Endothelial cell of umbilical vein (primary cell): ENCODE data around the gene AKAP8L. TPM values are rescaled to one million over a fixed set of nuclear protein-coding genes. Genes with fewer than 3 reads are reported as not detected.

Source experiments
- BruUV-seq: library from RNA; stranded (reverse); fragments of 400-500 nt; replicated peaks from 2 replicates; lab custom pipeline; 2021; lab: Mats Ljungman, UMichigan
- CTCF ChIA-PET: fragments of 300-600, 350-600 bp; sonication (Branson Sonifier 250); formaldehyde crosslinking; loops from one replicate; lab custom pipeline; 2021; ENCODE audit warnings: antibody characterized with exemption, inconsistent platforms; lab: Charles Lee
- POLR2A ChIA-PET: fragments of 300-600, 350-600 bp; sonication (Branson Sonifier 250); formaldehyde crosslinking; loops from one replicate; lab custom pipeline; 2021; ENCODE audit warnings: antibody characterized with exemption, inconsistent platforms; lab: Charles Lee
- DNase-seq: peaks from one replicate; pipeline ENCODE4 v3.0.0-alpha.2; 2011; ENCODE audit warnings: low read depth, low spot score
- FAIRE-seq: peaks from 2 replicates; lab custom pipeline; 2011; peaks lifted over from hg19 to GRCh38; lab: Jason Lieb, UNC
- H2AFZ ChIP-seq: 2 replicates; pipeline ENCODE4 v1.6.0; 2012; ENCODE audit warnings: low read depth, low read length, control low read depth, inconsistent platforms
- H3K27ac ChIP-seq: 2 replicates; pipeline ENCODE4 v1.5.1; 2011; ENCODE audit warnings: low read depth, mild to moderate bottlenecking, control low read depth, low read length, moderate library complexity; ENCODE audit not compliant: insufficient read depth
- H3K27me3 ChIP-seq, 2 experiments: 2 replicates each; pipeline versions ENCODE4 v1.6.0 to v1.6.1; 2011; ENCODE audit warnings: low read length in 2 of 2, mixed read lengths in 1 of 2; ENCODE audit not compliant: control insufficient read depth in 2 of 2, insufficient read depth in 2 of 2
- H3K36me3 ChIP-seq, 2 experiments: 2 replicates in 1 of 2; 3 replicates in 1 of 2; pipeline ENCODE4 v1.5.1; 2011; ENCODE audit warnings: low read length in 2 of 2, mild to moderate bottlenecking in 1 of 2, moderate library complexity in 1 of 2; ENCODE audit not compliant: control insufficient read depth in 2 of 2, insufficient read depth in 2 of 2; ENCODE audit errors: extremely low read depth in 1 of 2
- H3K4me1 ChIP-seq: 3 replicates; pipeline ENCODE4 v1.5.1; 2011; ENCODE audit warnings: mild to moderate bottlenecking, low read length; ENCODE audit not compliant: control insufficient read depth, insufficient read depth; ENCODE audit errors: extremely low read depth
- H3K4me2 ChIP-seq: 2 replicates; pipeline ENCODE4 v1.6.1; 2011; ENCODE audit warnings: low read length, control low read depth, mixed read lengths; ENCODE audit not compliant: insufficient read depth
- H3K4me3 ChIP-seq, 3 experiments: fragments of 200-600 bp in 1 of 3; sonication (generic), shearing (Covaris generic) in 1 of 3; replicated peaks in 1 of 3; 2 replicates each; pipeline ENCODE4 v1.5.1; 2011 to 2016; ENCODE audit warnings: control low read depth in 3 of 3, low read length in 3 of 3, mild to moderate bottlenecking in 2 of 3, inconsistent platforms in 1 of 3, low read depth in 1 of 3, moderate library complexity in 1 of 3; ENCODE audit not compliant: insufficient read depth in 1 of 3
- H3K79me2 ChIP-seq: 2 replicates; pipeline ENCODE4 v1.6.0; 2012; ENCODE audit warnings: low read length, inconsistent platforms; ENCODE audit not compliant: control insufficient read depth, insufficient read depth
- H3K9ac ChIP-seq: replicated peaks from 2 replicates; pipeline ENCODE3; 2011; ENCODE audit warnings: low read length, control low read depth; ENCODE audit not compliant: insufficient read depth; ENCODE audit errors: extremely low read depth
- H3K9me1 ChIP-seq: replicated peaks from 3 replicates; pipeline ENCODE4 v1.6.0; 2011; ENCODE audit warnings: mild to moderate bottlenecking, low read length; ENCODE audit not compliant: control insufficient read depth, insufficient read depth; ENCODE audit errors: extremely low read depth
- H3K9me3 ChIP-seq: replicated peaks from 2 replicates; pipeline ENCODE4 v1.5.1; 2012; ENCODE audit warnings: low read length, inconsistent platforms; ENCODE audit not compliant: control insufficient read depth, insufficient read depth
- H4K20me1 ChIP-seq: replicated peaks from 2 replicates; pipeline ENCODE3; 2011; ENCODE audit warnings: mild to moderate bottlenecking, low read length; ENCODE audit not compliant: control insufficient read depth, insufficient read depth; ENCODE audit errors: extremely low read depth
- CTCF ChIP-seq, 2 donors: IDR thresholded peaks; 1 replicate in 1 of 2; 2 replicates in 1 of 2; pipeline ENCODE4 v1.5.1; 2011; ENCODE audit warnings: low read length in 2 of 2, mild to moderate bottlenecking in 2 of 2, moderate library complexity in 2 of 2, control low read depth in 1 of 2, inconsistent platforms in 1 of 2, low read depth in 1 of 2; ENCODE audit not compliant: insufficient read depth in 1 of 2; ENCODE audit errors: extremely low read depth in 1 of 2
- EZH2 ChIP-seq: IDR thresholded peaks from 2 replicates; pipeline ENCODE4 v1.6.1; 2012; ENCODE audit warnings: borderline replicate concordance, low read depth, mild to moderate bottlenecking, moderate library complexity, low read length, inconsistent platforms; ENCODE audit not compliant: severe bottlenecking
- FOS ChIP-seq: IDR thresholded peaks from 2 replicates; pipeline ENCODE4 v1.6.1; 2011; ENCODE audit warnings: mild to moderate bottlenecking, low read length, moderate library complexity, borderline replicate concordance; ENCODE audit not compliant: insufficient read depth
- GATA2 ChIP-seq: IDR thresholded peaks from 2 replicates; pipeline ENCODE4 v1.7.0; 2011; ENCODE audit warnings: low read depth, mild to moderate bottlenecking, moderate library complexity, mixed read lengths, low read length; ENCODE audit not compliant: insufficient read length, insufficient read depth
- JUN ChIP-seq: IDR thresholded peaks from 2 replicates; pipeline ENCODE4 v1.6.1; 2011; ENCODE audit warnings: borderline replicate concordance, low read depth; ENCODE audit not compliant: insufficient read length, insufficient read depth
- MAX ChIP-seq: IDR thresholded peaks from 2 replicates; pipeline ENCODE4 v1.6.1; 2011; ENCODE audit not compliant: insufficient read depth, insufficient read length
- MYC ChIP-seq: IDR thresholded peaks from one replicate; pipeline ENCODE4 v1.6.1; 2011; ENCODE audit warnings: mild to moderate bottlenecking, low read depth, low read length
- POLR2A ChIP-seq: IDR thresholded peaks from 2 replicates; pipeline ENCODE4 v1.6.1; 2012; ENCODE audit warnings: low read depth, mild to moderate bottlenecking, control low read depth, low read length
- POLR2AphosphoS5 ChIP-seq: IDR thresholded peaks from 2 replicates; pipeline ENCODE4 v1.6.1; 2012; ENCODE audit warnings: low read depth, mild to moderate bottlenecking, control low read depth, low read length, moderate library complexity; ENCODE audit not compliant: insufficient read depth
- dilution Hi-C: fragments of 300-500 bp; cut with MboI; formaldehyde crosslinking; loops from one replicate; pipeline ENCODE4 v1.15.0; 2019; ENCODE audit warnings: low sequenced_read_pairs; ENCODE audit not compliant: extremely low pct_ligation_motif_present
- intact Hi-C: fragments of 100-400 bp; cut with micrococcal nuclease; formaldehyde crosslinking; loops from one replicate; pipeline ENCODE4 v1.10.0; 2022
- polyA plus RNA-seq, 4 experiments: library from polyadenylated mRNA; depleted of rRNA in 3 of 4; stranded (reverse) in 3 of 4; unstranded in 1 of 4; fragments of >200 nt; gene quantifications; 2 replicates each; pipeline versions ENCODE4 v1.2.1 to v1.2.3, GENCODE V29; 2011 to 2012; ENCODE audit warnings: missing spikeins in 1 of 4
- total RNA-seq: library from RNA; stranded (reverse); gene quantifications from 2 replicates; pipeline ENCODE4 v1.2.3, GENCODE V29; 2021

AKAP8L gene
- total and polyA plus RNA-seq, 2 donors (not counting 3 experiments of a cell fraction or from before 2014, with no cell fraction given) = 63.9 to 99.6 TPM

GRCh38 chr19:15368798-15369593, 49.8 kb downstream of the AKAP8L start:
- Histone ChIP-seq H3K36me3 (peaks cover 35 to 52% of the 10 kb centered on the region in 2 experiments), H3K9ac (no peak overlapping the region), H2AFZ (no peak overlapping the region), H3K79me2 (peaks cover 13% of the 10 kb centered on the region), H3K9me3 (no peaks in the 10 kb centered on the region), H4K20me1 (no peaks in the 10 kb centered on the region), H3K4me2 (no peak overlapping the region), H3K4me1 (no peaks in the 10 kb centered on the region), H3K4me3 (no peak overlapping the region), H3K27ac (no peak overlapping the region), H3K9me1 (no peaks in the 10 kb centered on the region), H3K27me3 (no peaks in the 10 kb centered on the region)
- ChIA-PET POLR2A (no interaction called here), CTCF (interaction anchor here (1.2 kb wide), 1 partner anchor 9 kb away, joined by 3 read pairs; no protein-coding TSS in a partner anchor)
- DNase-seq (no peak), FAIRE-seq (no peak)
- intact Hi-C loops = no loop called here
- TF ChIP-seq FOS (no peak), POLR2AphosphoS5 (no peak), MAX (no peak), GATA2 (no peak), JUN (no peak), CTCF (IDR thresholded peaks at IDR 0.05; ENCODE audit: extremely low read depth in 1 of 2, insufficient read depth in 1 of 2, low read depth in 1 of 2, low read length in 2 of 2) (no peak), POLR2A (no peak), MYC (no peak), EZH2 (no peak)
- no TSS peak for BruUV-seq
- dilution Hi-C loops = no loop called here
